ENCODE measurements around the gene ADAMTS15. TPM values are rescaled to one million over a fixed set of nuclear protein-coding genes. Genes with fewer than 3 reads are reported as not detected.

ADAMTS15 gene
- total and polyA plus RNA-seq, 10 of the 15 experiments (the other 5 are each of a cell fraction or from before 2014, with no cell fraction given), result not detected

GRCh38 chr11:130473795-130474377 lies 25.4 kb downstream of the ADAMTS15 start:
- POLR2A ChIA-PET, result no interaction called here
- RAD21 ChIA-PET (ENCODE audit: unreplicated experiment), result no interaction called here
- 0 out of 4 replicates have a peak, but pooled peaks cover 0 to 3% of the 10 kb centered on the region in 2 experiments for H3K27me3 ChIP-seq (replicated peaks in 1 of 2; ENCODE audit: control insufficient read depth in 2 of 2, insufficient read depth in 2 of 2, low read length in 1 of 2)
- BruUV-seq (replicated peaks), result no TSS peak
- SMC1A ChIA-PET (ENCODE audit: uncharacterized antibody, unreplicated experiment), result no interaction called here
- H4K20me1 ChIP-seq (ENCODE audit: control insufficient read depth, insufficient read depth), result no peaks in the 10 kb centered on the region
- intact Hi-C loops (cut with micrococcal nuclease; ENCODE audit: unreplicated experiment) (no loop called here), in situ Hi-C loops (cut with MboI) (no loop called here)
- H3K27ac ChIP-seq (ENCODE audit: control insufficient read depth, insufficient read depth), result no peak overlapping the region
- ATAC-seq (no peak), DNase-seq (ENCODE audit: low read depth, low spot score) (no peak), FAIRE-seq (no peak)
- H3K4me1 ChIP-seq (ENCODE audit: control insufficient read depth, insufficient read depth, low read length), result no peaks in the 10 kb centered on the region
- H3K36me3 ChIP-seq (ENCODE audit: control insufficient read depth in 2 of 2, insufficient read depth in 2 of 2, low read length in 1 of 2), result no peaks in the 10 kb centered on the region
- H2AFZ ChIP-seq (ENCODE audit: control insufficient read depth, low read depth, low read length), result no peak overlapping the region
- no peaks in the 10 kb centered on the region for H3K9me3 ChIP-seq (replicated peaks; ENCODE audit: control insufficient read depth, insufficient read depth, low read length)
- no peak overlapping the region for H3K4me3 ChIP-seq
- 36% methylated on average over 21 of the region's 21 CpGs for WGBS (ENCODE audit: insufficient coverage, insufficient replicate concordance, low lambda C conversion rate, missing lambda C conversion rate)
- TF ChIP-seq ZNF24 (IDR thresholded peaks at IDR 0.05) (no peak), ATF3 (IDR thresholded peaks at IDR 0.05; ENCODE audit: borderline replicate concordance, extremely low read depth, low read depth, low read length) (no peak)
- CTCF ChIA-PET, result no interaction called here
- no peak overlapping the region for H3K4me2 ChIP-seq (ENCODE audit: control insufficient read depth, insufficient read depth)
- no peak overlapping the region for H3K9ac ChIP-seq (ENCODE audit: control insufficient read depth, insufficient read depth, low read length)
- H3K79me2 ChIP-seq (ENCODE audit: control insufficient read depth, insufficient read depth, low read length), result no peaks in the 10 kb centered on the region

GRCh38 chr11:130474637-130475400 lies 26.4 kb downstream of the ADAMTS15 start:
- 19% methylated on average over 12 of the region's 12 CpGs for WGBS (ENCODE audit: insufficient coverage, insufficient replicate concordance, low lambda C conversion rate, missing lambda C conversion rate)
- no peaks in the 10 kb centered on the region for H4K20me1 ChIP-seq (ENCODE audit: control insufficient read depth, insufficient read depth)
- no peak for DNase-seq (ENCODE audit: low read depth, low spot score)
- CTCF ChIA-PET, result interaction anchor here (0.6 kb wide), 1 partner anchor 27 kb away, joined by 3 read pairs; no protein-coding TSS in a partner anchor
- intact Hi-C loops (cut with micrococcal nuclease; ENCODE audit: unreplicated experiment) (no loop called here), in situ Hi-C loops (cut with MboI) (no loop called here)
- H3K9ac ChIP-seq (ENCODE audit: control insufficient read depth, insufficient read depth, low read length), result no peak overlapping the region
- peaks cover 0 to 5% of the 10 kb centered on the region in 2 experiments; a peak in 1 of 4 replicates for H3K27me3 ChIP-seq (replicated peaks in 1 of 2; ENCODE audit: control insufficient read depth in 2 of 2, insufficient read depth in 2 of 2, low read length in 1 of 2)
- RAD21 ChIA-PET (ENCODE audit: unreplicated experiment), result no interaction called here
- no peak overlapping the region for H3K4me2 ChIP-seq (ENCODE audit: control insufficient read depth, insufficient read depth)
- H3K36me3 ChIP-seq (ENCODE audit: control insufficient read depth in 2 of 2, insufficient read depth in 2 of 2, low read length in 1 of 2), result no peaks in the 10 kb centered on the region
- no peak for FAIRE-seq
- no peak overlapping the region for H2AFZ ChIP-seq (ENCODE audit: control insufficient read depth, low read depth, low read length)
- POLR2A ChIA-PET, result no interaction called here
- H3K79me2 ChIP-seq (ENCODE audit: control insufficient read depth, insufficient read depth, low read length), result no peaks in the 10 kb centered on the region
- SMC1A ChIA-PET (ENCODE audit: uncharacterized antibody, unreplicated experiment), result interaction anchor here (0.7 kb wide), 1 partner anchor 387 kb away, joined by 3 read pairs; no protein-coding TSS in a partner anchor
- H3K4me1 ChIP-seq (ENCODE audit: control insufficient read depth, insufficient read depth, low read length), result no peaks in the 10 kb centered on the region
- H3K27ac ChIP-seq (ENCODE audit: control insufficient read depth, insufficient read depth), result no peak overlapping the region
- no peak for ATAC-seq
- no TSS peak for BruUV-seq (replicated peaks)
- H3K4me3 ChIP-seq, result no peak overlapping the region
- no peaks in the 10 kb centered on the region for H3K9me3 ChIP-seq (replicated peaks; ENCODE audit: control insufficient read depth, insufficient read depth, low read length)
- TF ChIP-seq ZSCAN29 (IDR thresholded peaks at IDR 0.05) (no peak), CBFB (IDR thresholded peaks at IDR 0.05; ENCODE audit: low read depth) (no peak), MTA3 (IDR thresholded peaks at IDR 0.05; ENCODE audit: borderline replicate concordance, low read length) (no peak), IRF4 (IDR thresholded peaks at IDR 0.05; ENCODE audit: low read depth, low read length) (no peak), FOS (IDR thresholded peaks at IDR 0.05; ENCODE audit: borderline replicate concordance, extremely low read depth, insufficient read length) (no peak), NFXL1 (IDR thresholded peaks at IDR 0.05; ENCODE audit: borderline replicate concordance) (no peak), HSF1 (IDR thresholded peaks at IDR 0.05; ENCODE audit: low read depth, low read length) (no peak), HCFC1 (IDR thresholded peaks at IDR 0.05; ENCODE audit: low read length) (no peak), NFYB (IDR thresholded peaks at IDR 0.05; ENCODE audit: insufficient read depth, low read depth, low read length) (no peak), YBX1 (IDR thresholded peaks at IDR 0.05) (no peak), RBBP5 (conservative IDR thresholded peaks at IDR 0.05) (no peak)
